Measurements from ENCODE around the gene SESN3. TPM values are rescaled to one million over a fixed set of nuclear protein-coding genes. Genes with fewer than 3 reads are reported as not detected.

The SESN3 gene
- total RNA-seq, 1 experiment from 2014 or later: 4.9 TPM

GRCh38 chr11:95163106-95163505 lies 67.9 kb downstream of the SESN3 start:
- Histone ChIP-seq H3K27ac (ENCODE audit: low read depth, low read length, poor library complexity, severe bottlenecking) (no peak overlapping the region), H3K27me3 (replicated peaks; ENCODE audit: insufficient read depth, low read depth, low read length, poor library complexity) (no peaks in the 10 kb centered on the region), H3K36me3 (ENCODE audit: insufficient read depth, low read length, poor library complexity, severe bottlenecking) (no peaks in the 10 kb centered on the region), H3K4me1 (ENCODE audit: insufficient read depth, low read length, poor library complexity, severe bottlenecking) (no peaks in the 10 kb centered on the region), H3K9me3 (ENCODE audit: low read depth, low read length, poor library complexity, severe bottlenecking) (no peaks in the 10 kb centered on the region), H3K4me3 (ENCODE audit: low read depth, low read length, poor library complexity, severe bottlenecking) (no peak overlapping the region)
- no TSS peak for BruUV-seq (replicated peaks)
- TF ChIP-seq, protein P1, sequence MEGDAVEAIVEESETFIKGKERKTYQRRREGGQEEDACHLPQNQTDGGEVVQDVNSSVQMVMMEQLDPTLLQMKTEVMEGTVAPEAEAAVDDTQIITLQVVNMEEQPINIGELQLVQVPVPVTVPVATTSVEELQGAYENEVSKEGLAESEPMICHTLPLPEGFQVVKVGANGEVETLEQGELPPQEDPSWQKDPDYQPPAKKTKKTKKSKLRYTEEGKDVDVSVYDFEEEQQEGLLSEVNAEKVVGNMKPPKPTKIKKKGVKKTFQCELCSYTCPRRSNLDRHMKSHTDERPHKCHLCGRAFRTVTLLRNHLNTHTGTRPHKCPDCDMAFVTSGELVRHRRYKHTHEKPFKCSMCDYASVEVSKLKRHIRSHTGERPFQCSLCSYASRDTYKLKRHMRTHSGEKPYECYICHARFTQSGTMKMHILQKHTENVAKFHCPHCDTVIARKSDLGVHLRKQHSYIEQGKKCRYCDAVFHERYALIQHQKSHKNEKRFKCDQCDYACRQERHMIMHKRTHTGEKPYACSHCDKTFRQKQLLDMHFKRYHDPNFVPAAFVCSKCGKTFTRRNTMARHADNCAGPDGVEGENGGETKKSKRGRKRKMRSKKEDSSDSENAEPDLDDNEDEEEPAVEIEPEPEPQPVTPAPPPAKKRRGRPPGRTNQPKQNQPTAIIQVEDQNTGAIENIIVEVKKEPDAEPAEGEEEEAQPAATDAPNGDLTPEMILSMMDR (conservative IDR thresholded peaks at IDR 0.05; ENCODE audit: low read depth, low read length): no peak
- no peak for TF ChIP-seq EZH2 (IDR thresholded peaks at IDR 0.05; ENCODE audit: borderline replicate concordance, low read depth, low read length, poor library complexity, severe bottlenecking)
- CTCF ChIA-PET: no interaction called here
- intact Hi-C loops (cut with micrococcal nuclease; ENCODE audit: unreplicated experiment): no loop called here
- no peak for DNase-seq (ENCODE audit: low spot score)
- POLR2A ChIA-PET (ENCODE audit: low non-redundant PET): no interaction called here

GRCh38 chr11:95161248-95161647 lies 69.8 kb downstream of the SESN3 start:
- POLR2A ChIA-PET (ENCODE audit: low non-redundant PET): no interaction called here
- CTCF ChIA-PET: no interaction called here
- no TSS peak for BruUV-seq (replicated peaks)

DNA sequence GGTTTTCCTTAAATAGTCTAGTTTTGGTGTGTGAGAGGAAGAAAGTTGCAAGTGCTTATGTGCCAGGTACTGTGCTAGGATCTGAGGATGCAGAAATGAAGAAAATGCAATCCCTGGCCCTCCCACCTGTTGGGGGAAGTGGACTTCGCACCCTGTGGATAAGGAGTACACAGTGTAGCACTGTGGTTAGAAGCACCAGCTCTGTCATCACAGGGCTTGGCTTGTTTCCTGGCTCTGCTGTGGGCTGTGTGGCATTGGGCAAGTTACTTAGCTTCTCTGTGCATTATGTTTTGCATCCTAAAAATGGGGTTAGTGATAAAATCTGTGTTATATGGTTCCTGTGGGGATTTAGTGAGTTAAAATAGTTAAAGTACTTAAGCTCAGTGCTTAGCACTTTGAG lies 73.2 kb downstream of the SESN3 start:
- no TSS peak for BruUV-seq (replicated peaks)
- intact Hi-C loops (cut with micrococcal nuclease; ENCODE audit: unreplicated experiment): no loop called here
- H3K27me3 ChIP-seq (replicated peaks; ENCODE audit: insufficient read depth, low read depth, low read length, poor library complexity): no peaks in the 10 kb centered on the region
- H3K9me3 ChIP-seq (ENCODE audit: low read depth, low read length, poor library complexity, severe bottlenecking): no peaks in the 10 kb centered on the region
- H3K27ac ChIP-seq (ENCODE audit: low read depth, low read length, poor library complexity, severe bottlenecking): no peak overlapping the region
- ChIA-PET POLR2A (ENCODE audit: low non-redundant PET) (no interaction called here), CTCF (no interaction called here)
- no peak for TF ChIP-seq EZH2 (IDR thresholded peaks at IDR 0.05; ENCODE audit: borderline replicate concordance, low read depth, low read length, poor library complexity, severe bottlenecking)
- TF ChIP-seq, protein P1 (conservative IDR thresholded peaks at IDR 0.05; ENCODE audit: low read depth, low read length): no peak
- H3K4me1 ChIP-seq (ENCODE audit: insufficient read depth, low read length, poor library complexity, severe bottlenecking): no peaks in the 10 kb centered on the region
- H3K36me3 ChIP-seq (ENCODE audit: insufficient read depth, low read length, poor library complexity, severe bottlenecking): no peaks in the 10 kb centered on the region
- no peak overlapping the region for H3K4me3 ChIP-seq (ENCODE audit: low read depth, low read length, poor library complexity, severe bottlenecking)
- DNase-seq (ENCODE audit: low spot score): no peak

More at GRCh38 chr11:95161248-95161647, 69.8 kb downstream of the SESN3 start:
- intact Hi-C loops (cut with micrococcal nuclease; ENCODE audit: unreplicated experiment): no loop called here
- Histone ChIP-seq H3K36me3 (ENCODE audit: insufficient read depth, low read length, poor library complexity, severe bottlenecking) (no peaks in the 10 kb centered on the region), H3K4me1 (ENCODE audit: insufficient read depth, low read length, poor library complexity, severe bottlenecking) (no peaks in the 10 kb centered on the region), H3K27me3 (replicated peaks; ENCODE audit: insufficient read depth, low read depth, low read length, poor library complexity) (no peaks in the 10 kb centered on the region), H3K27ac (ENCODE audit: low read depth, low read length, poor library complexity, severe bottlenecking) (no peak overlapping the region), H3K9me3 (ENCODE audit: low read depth, low read length, poor library complexity, severe bottlenecking) (no peaks in the 10 kb centered on the region), H3K4me3 (ENCODE audit: low read depth, low read length, poor library complexity, severe bottlenecking) (no peak overlapping the region)
- DNase-seq (ENCODE audit: low spot score): no peak
- TF ChIP-seq, protein P1 (conservative IDR thresholded peaks at IDR 0.05; ENCODE audit: low read depth, low read length): no peak
- no peak for TF ChIP-seq EZH2 (IDR thresholded peaks at IDR 0.05; ENCODE audit: borderline replicate concordance, low read depth, low read length, poor library complexity, severe bottlenecking)

Data from A673 (cell line).